Activated CD4-positive, alpha-beta T cell treated with anti-CD3 and anti-CD28 coated beads for 36 hours (primary cell): ENCODE measurements around the gene PGM2. TPM values are rescaled to one million over a fixed set of nuclear protein-coding genes. Genes with fewer than 3 reads are reported as not detected.

Experiments used
- ATAC-seq: fragments of 200-7000 bp; cut with Tn5 transposase; one replicate; pipeline ENCODE4 v1.10.0; 2021; ENCODE audit warnings: mild to moderate bottlenecking, moderate library complexity
- CTCF ChIA-PET: fragments of 350-600 bp; sonication (Branson Sonifier 250); formaldehyde crosslinking; loops from one replicate; lab custom pipeline; 2021; ENCODE audit warnings: antibody characterized with exemption; lab: Charles Lee
- POLR2A ChIA-PET: fragments of 350-600 bp; sonication (Branson Sonifier 250); formaldehyde crosslinking; loops from one replicate; lab custom pipeline; 2021; ENCODE audit warnings: antibody characterized with exemption, inconsistent platforms; lab: Charles Lee
- DNase-seq: peaks from one replicate; pipeline ENCODE4 v3.0.0-alpha.2; 2020
- H3K27ac Mint-ChIP-seq: one replicate; pipeline ENCODE4 v1.8.0; 2021; ENCODE audit warnings: mixed read lengths
- H3K27me3 Mint-ChIP-seq: one replicate; pipeline ENCODE4 v1.8.0; 2021; ENCODE audit warnings: mixed read lengths
- H3K36me3 Mint-ChIP-seq: one replicate; pipeline ENCODE4 v1.8.0; 2021; ENCODE audit warnings: low read depth, mixed read lengths
- H3K4me1 Mint-ChIP-seq: one replicate; pipeline ENCODE4 v1.8.0; 2021; ENCODE audit warnings: mixed read lengths
- H3K4me3 Mint-ChIP-seq: one replicate; pipeline ENCODE4 v1.8.0; 2021; ENCODE audit warnings: mild to moderate bottlenecking, moderate library complexity, mixed read lengths
- H3K9me3 Mint-ChIP-seq: one replicate; pipeline ENCODE4 v1.8.0; 2021; ENCODE audit warnings: low read depth, mixed read lengths
- intact Hi-C, 2 experiments: fragments of 100-400 bp; cut with DNase I in 1 of 2; cut with micrococcal nuclease in 1 of 2; formaldehyde crosslinking; loops; one replicate each; pipeline versions ENCODE4 v1.14.2 to v1.15.1; 2022 to 2024; cut with DNase I, micrococcal nuclease
- total RNA-seq, 2 experiments: library from RNA; stranded (reverse); gene quantifications; one replicate each; pipeline ENCODE4 v1.2.3, GENCODE V29; 2021

The PGM2 gene
- total RNA-seq, 2 experiments from 2014 or later = 54.1 to 60.1 TPM

DNA sequence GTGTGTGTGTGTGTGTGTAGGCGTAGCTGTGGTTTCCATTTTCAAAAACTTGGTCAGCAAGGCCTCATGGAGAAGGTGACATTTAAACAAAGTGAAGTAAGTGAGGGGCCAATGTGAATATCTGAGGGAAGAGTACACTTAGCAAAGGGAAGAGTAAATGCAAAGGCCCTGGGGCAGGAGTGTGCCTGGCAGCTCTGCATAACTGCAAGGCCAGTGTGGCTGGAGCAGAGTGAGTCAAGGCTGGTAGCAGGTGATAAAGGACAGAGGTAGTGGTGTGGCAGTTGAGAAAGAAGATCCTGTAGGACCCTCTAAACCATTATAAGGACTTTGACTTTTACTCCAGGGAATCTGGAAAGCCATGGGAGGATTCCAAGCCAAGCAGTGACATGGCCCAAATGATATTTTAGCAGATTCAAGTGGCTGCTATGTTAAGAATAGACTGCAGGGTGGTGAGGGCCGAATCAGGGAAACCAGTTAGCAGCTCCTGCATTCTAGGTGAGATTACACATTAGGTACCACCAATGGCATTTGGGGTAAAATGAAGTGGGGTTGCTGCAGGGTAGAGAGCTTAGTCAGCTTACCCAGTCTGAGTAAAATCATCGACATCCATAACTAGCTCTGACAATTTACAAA is 58.5 kb downstream of the PGM2 start:
- ATAC-seq = peak; percentile 36
- ChIA-PET POLR2A (no interaction called here), CTCF (interaction anchor here (0.6 to 0.9 kb wide), 2 partner anchors 14 to 75 kb away, joined by 3 read pairs; no protein-coding TSS in a partner anchor)
- Mint-ChIP-seq H3K27me3 (peaks cover 8% of the 10 kb centered on the region), H3K27ac (no peak overlapping the region), H3K9me3 (no peaks in the 10 kb centered on the region), H3K36me3 (no peaks in the 10 kb centered on the region), H3K4me1 (peaks cover 5% of the 10 kb centered on the region), H3K4me3 (no peak overlapping the region)
- intact Hi-C loops = no loop called here
- DNase-seq = no peak

DNA sequence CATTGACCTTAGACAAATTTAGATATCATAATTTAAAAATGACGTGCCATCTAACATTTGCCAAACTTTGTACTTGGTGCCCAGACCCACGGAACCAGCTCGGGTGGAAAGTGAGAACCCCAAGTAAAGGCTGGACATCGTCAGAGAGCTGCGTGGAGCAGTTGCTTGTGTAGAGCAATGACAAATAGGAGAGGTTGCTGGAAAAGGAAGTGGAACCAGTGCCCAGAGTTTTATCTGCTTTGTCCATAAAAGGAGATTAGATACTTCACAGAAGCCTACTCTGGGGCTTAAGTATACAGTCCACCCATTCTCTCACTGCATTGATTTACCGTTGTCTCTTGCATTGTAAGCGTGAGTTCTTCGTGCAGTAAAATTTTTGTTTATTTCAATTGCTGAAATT is 59.0 kb downstream of the PGM2 start:
- Mint-ChIP-seq H3K9me3 (no peaks in the 10 kb centered on the region), H3K27me3 (peaks cover 9% of the 10 kb centered on the region), H3K27ac (no peak overlapping the region), H3K4me1 (peaks cover 5% of the 10 kb centered on the region), H3K4me3 (no peak overlapping the region), H3K36me3 (no peaks in the 10 kb centered on the region)
- POLR2A ChIA-PET = no interaction called here
- intact Hi-C loops = no loop called here
- ATAC-seq = no peak
- no peak for DNase-seq
- CTCF ChIA-PET = interaction anchor here (0.9 kb wide), 1 partner anchor 15 kb away, joined by 3 read pairs; no protein-coding TSS in a partner anchor

- ChIA-PET POLR2A (no interaction called here), CTCF (interaction anchor here (0.5 kb wide), 1 partner anchor 8 kb away, joined by 3 read pairs; no protein-coding TSS in a partner anchor)
- DNase-seq = peak; percentile 64
- Mint-ChIP-seq H3K4me3 (peak overlapping the region; percentile 78), H3K27ac (no peak overlapping the region), H3K9me3 (no peaks in the 10 kb centered on the region), H3K4me1 (peaks cover 23% of the 10 kb centered on the region), H3K27me3 (peaks cover 3% of the 10 kb centered on the region), H3K36me3 (no peaks in the 10 kb centered on the region)
- peak; percentile 14 for ATAC-seq
- intact Hi-C loops = loop anchor here (5.0 kb wide), 3 partner anchors 242 to 417 kb away; no protein-coding TSS in a partner anchor
Observed at GRCh38 chr4:37889849-37890800, 63.6 kb downstream of the PGM2 start.

GRCh38 chr4:37890801-37891259 is 64.3 kb downstream of the PGM2 start, which contains the start of gene TBC1D1:
Gene TBC1D1 (plus strand): TSS chr4:37891084. CDS start chr4:37902096, 11,012 bp downstream.
- intact Hi-C loops = loop anchor here (1.0 to 5.0 kb wide), 10 partner anchors 38 to 416 kb away; partner anchors contain the start of genes PGM2 (in 1 of the 2) and RELL1 (in 1 of the 2)
- no peaks in the 10 kb centered on the region for H3K9me3 Mint-ChIP-seq
- peak within 1 kb of the TSS; percentile 78 for H3K4me3 Mint-ChIP-seq
- DNase-seq (peak; percentile 63), ATAC-seq (peak; percentile 30)
- CTCF ChIA-PET = interaction anchor here (0.5 kb wide), 1 partner anchor 9 kb away, joined by 3 read pairs; no protein-coding TSS in a partner anchor
- peaks cover 3% of the 10 kb centered on the region for H3K27me3 Mint-ChIP-seq
- H3K36me3 Mint-ChIP-seq = no peaks in the 10 kb centered on the region
- peaks cover 29% of the 10 kb centered on the region for H3K4me1 Mint-ChIP-seq
- H3K27ac Mint-ChIP-seq = peak within 1 kb of the TSS; percentile 93
- POLR2A ChIA-PET = no interaction called here

DNA sequence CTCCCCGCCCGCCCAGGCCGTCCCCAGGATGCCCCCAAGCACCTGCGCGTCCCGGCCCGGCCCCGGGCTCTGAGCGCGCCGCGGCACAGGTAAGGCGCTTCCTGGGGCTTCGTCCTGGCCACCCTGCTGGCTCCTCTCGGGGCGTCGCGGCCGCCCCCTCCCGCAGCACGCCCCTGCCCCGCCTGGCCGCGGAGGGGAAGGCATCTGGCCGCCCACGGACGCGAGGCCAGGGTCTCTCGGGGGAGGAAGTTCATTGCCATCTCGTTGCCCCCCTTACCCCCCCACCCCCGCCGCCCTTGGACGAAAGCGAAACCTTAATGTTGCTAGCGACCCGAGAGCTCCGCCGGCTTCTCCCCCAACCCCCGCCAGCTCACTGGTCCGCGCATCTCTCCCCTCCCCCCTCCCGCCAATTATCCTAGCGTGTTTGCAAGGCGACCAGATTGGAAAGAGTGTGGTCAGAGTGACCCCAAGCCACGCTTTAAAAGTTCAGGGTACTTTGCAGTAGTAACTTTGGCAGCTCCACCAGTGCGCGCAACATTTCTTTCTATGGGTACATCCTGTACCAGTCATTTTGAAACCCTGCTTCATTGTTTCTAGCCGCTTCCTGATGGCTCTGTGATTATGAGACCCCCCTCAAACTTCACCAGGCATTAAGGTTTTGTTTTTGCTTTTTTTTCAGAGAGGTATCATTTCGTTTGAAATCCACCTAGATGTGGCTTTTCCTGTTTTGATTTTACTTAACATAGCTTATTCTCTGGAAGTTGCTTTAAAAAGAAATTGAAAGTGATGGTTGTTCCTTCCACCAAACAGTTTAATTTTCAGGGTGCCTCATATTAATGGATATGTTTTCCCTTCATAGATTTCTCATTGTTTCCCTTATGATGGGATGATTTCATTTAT is 65.0 kb downstream of the PGM2 start:
- Mint-ChIP-seq H3K27me3 (peaks cover 3% of the 10 kb centered on the region), H3K9me3 (no peaks in the 10 kb centered on the region), H3K36me3 (no peaks in the 10 kb centered on the region), H3K4me1 (peaks cover 35% of the 10 kb centered on the region), H3K27ac (peak overlapping the region; percentile 93), H3K4me3 (peak overlapping the region; percentile 78)
- CTCF ChIA-PET = interaction anchor here (0.6 to 2.1 kb wide), 5 partner anchors 37 to 550 kb away, joined by 3 to 6 read pairs (median 3); no protein-coding TSS in a partner anchor
- intact Hi-C loops = loop anchor here (1.0 to 5.0 kb wide), 11 partner anchors 38 to 416 kb away; partner anchors contain the start of genes PGM2 (in 2 of the 2) and RELL1 (in 1 of the 2)
- peak; percentile 78 for ATAC-seq
- peak; percentile 73 for DNase-seq
- POLR2A ChIA-PET = interaction anchor here (0.5 to 1.5 kb wide), 5 partner anchors 18 to 98 kb away, joined by 3 to 4 read pairs (median 3); partner anchors contain the start of gene PGM2

DNA sequence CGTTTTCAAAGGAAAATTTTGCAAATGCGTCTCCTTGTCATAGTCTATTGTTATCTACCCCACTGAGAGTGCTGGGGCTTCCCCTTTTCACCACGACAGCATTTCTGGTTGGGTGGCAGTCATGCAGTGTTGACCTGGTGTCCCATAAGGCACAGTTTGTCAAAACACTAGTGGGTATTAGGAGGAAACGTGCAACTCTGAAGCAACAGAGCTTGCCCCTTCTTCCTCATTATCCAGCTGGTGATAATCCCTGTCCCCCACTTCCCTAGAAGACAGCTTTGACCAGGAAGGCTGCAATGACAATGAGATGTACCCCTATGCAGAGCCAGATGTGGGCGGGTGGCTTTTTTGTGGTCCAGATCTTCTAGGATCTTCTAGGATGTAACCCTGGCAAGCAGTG is 66.2 kb downstream of the PGM2 start:
- no peaks in the 10 kb centered on the region for H3K36me3 Mint-ChIP-seq
- H3K27ac Mint-ChIP-seq = peak overlapping the region; percentile 70
- ATAC-seq = peak; percentile 57
- ChIA-PET CTCF (interaction anchor here (0.7 to 2.1 kb wide), 3 partner anchors 36 to 145 kb away, joined by 3 to 6 read pairs (median 3); no protein-coding TSS in a partner anchor), POLR2A (interaction anchor here (1.4 to 1.5 kb wide), 2 partner anchors 35 to 66 kb away, joined by 4 read pairs; partner anchors contain the start of gene PGM2)
- DNase-seq = peak; percentile 69
- no peaks in the 10 kb centered on the region for H3K9me3 Mint-ChIP-seq
- intact Hi-C loops = loop anchor here (1.0 to 5.0 kb wide), 5 partner anchors 66 to 415 kb away; partner anchors contain the start of gene PGM2 (in 1 of the 2)
- peak overlapping the region; percentile 78 for H3K4me3 Mint-ChIP-seq
- peaks cover 42% of the 10 kb centered on the region for H3K4me1 Mint-ChIP-seq
- H3K27me3 Mint-ChIP-seq = peaks cover 3% of the 10 kb centered on the region

DNA sequence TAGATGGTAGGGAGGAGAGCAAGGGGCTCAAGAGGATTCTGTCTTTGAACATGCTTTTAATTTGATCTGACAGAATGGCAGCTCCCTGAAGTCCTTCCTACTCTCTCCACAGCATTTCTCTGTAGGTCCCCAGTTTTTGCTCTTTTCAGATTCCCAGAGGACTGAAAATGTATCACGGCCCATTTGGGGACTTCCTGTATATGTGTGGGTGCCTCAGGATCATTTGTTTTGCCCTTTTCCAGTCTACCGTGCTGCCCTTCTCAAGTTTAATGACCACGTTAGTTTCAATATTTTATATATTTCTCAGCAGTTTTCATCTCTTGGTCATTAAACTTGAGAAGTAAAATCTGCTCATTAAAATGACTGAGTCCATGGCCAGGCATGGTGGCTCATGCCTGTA is 66.7 kb downstream of the PGM2 start:
- H3K36me3 Mint-ChIP-seq = no peaks in the 10 kb centered on the region
- ATAC-seq (no peak), DNase-seq (no peak)
- intact Hi-C loops = loop anchor here (2.0 to 5.0 kb wide), 4 partner anchors 84 to 414 kb away; no protein-coding TSS in a partner anchor
- peak overlapping the region; percentile 78 for H3K4me3 Mint-ChIP-seq
- H3K27ac Mint-ChIP-seq = peak overlapping the region; percentile 70
- CTCF ChIA-PET = interaction anchor here (0.6 to 2.1 kb wide), 2 partner anchors 17 to 78 kb away, joined by 3 to 6 read pairs; no protein-coding TSS in a partner anchor
- H3K27me3 Mint-ChIP-seq = peaks cover 3% of the 10 kb centered on the region
- POLR2A ChIA-PET = no interaction called here
- H3K4me1 Mint-ChIP-seq = peaks cover 43% of the 10 kb centered on the region
- no peaks in the 10 kb centered on the region for H3K9me3 Mint-ChIP-seq

- DNase-seq (no peak), ATAC-seq (no peak)
- no peak overlapping the region for H3K27ac Mint-ChIP-seq
- H3K4me3 Mint-ChIP-seq = no peak overlapping the region
- H3K36me3 Mint-ChIP-seq = peaks cover 3% of the 10 kb centered on the region
- H3K27me3 Mint-ChIP-seq = no peaks in the 10 kb centered on the region
- ChIA-PET CTCF (no interaction called here), POLR2A (no interaction called here)
- intact Hi-C loops = no loop called here
- peaks cover 51% of the 10 kb centered on the region for H3K4me1 Mint-ChIP-seq
- H3K9me3 Mint-ChIP-seq = no peaks in the 10 kb centered on the region
Observed at GRCh38 chr4:37895271-37895670, 68.8 kb downstream of the PGM2 start.

- ATAC-seq = no peak
- H3K4me3 Mint-ChIP-seq = no peak overlapping the region
- ChIA-PET CTCF (interaction anchor here (0.6 to 1.3 kb wide), 2 partner anchors 8 to 11 kb away, joined by 3 to 6 read pairs; no protein-coding TSS in a partner anchor), POLR2A (interaction anchor here (1.1 kb wide), 1 partner anchor 44 kb away, joined by 3 read pairs; no protein-coding TSS in a partner anchor)
- no peaks in the 10 kb centered on the region for H3K27me3 Mint-ChIP-seq
- intact Hi-C loops = no loop called here
- H3K36me3 Mint-ChIP-seq = peaks cover 6% of the 10 kb centered on the region
- no peak overlapping the region for H3K27ac Mint-ChIP-seq
- no peak for DNase-seq
- H3K9me3 Mint-ChIP-seq = no peaks in the 10 kb centered on the region
- peaks cover 53% of the 10 kb centered on the region for H3K4me1 Mint-ChIP-seq
Observed at GRCh38 chr4:37896206-37896860, 69.8 kb downstream of the PGM2 start.
